MCF 10A (cell line): ENCODE measurements around the gene CDK19. TPM values are rescaled to one million over a fixed set of nuclear protein-coding genes. Genes with fewer than 3 reads are reported as not detected.
"Not testable (repeated sequence)": the region's sequence is repeated elsewhere in the genome, so short reads cannot be mapped to it uniquely, and the experiment has no call there.

Experiments
- BruUV-seq: library from RNA; stranded (reverse); fragments of 400-500 nt; replicated peaks from 2 replicates; lab custom pipeline; 2021; lab: Mats Ljungman, UMichigan
- CTCF ChIA-PET: fragments of 300-600 bp; sonication (Branson Sonifier 250); formaldehyde crosslinking; extraction: SDS; loops from one replicate; lab custom pipeline; 2021; ENCODE audit warnings: antibody characterized with exemption, inconsistent platforms; lab: Yijun Ruan, JAX
- POLR2A ChIA-PET: fragments of 300-600, 350-650 bp; sonication (Branson Sonifier 250); formaldehyde crosslinking; extraction: SDS; loops from one replicate; lab custom pipeline; 2020; ENCODE audit warnings: antibody characterized with exemption, inconsistent platforms; lab: Yijun Ruan, JAX
- DNase-seq: peaks from one replicate; pipeline ENCODE4 v3.0.0-alpha.2; 2018; ENCODE audit not compliant: unreplicated experiment
- H3K27ac Mint-ChIP-seq: one replicate; pipeline ENCODE4 v1.8.0; 2022; ENCODE audit warnings: mild to moderate bottlenecking, low read depth, mixed read lengths; ENCODE audit not compliant: unreplicated experiment
- H3K27me3 Mint-ChIP-seq: one replicate; pipeline ENCODE4 v1.8.0; 2022; ENCODE audit warnings: mixed read lengths; ENCODE audit not compliant: insufficient read depth, unreplicated experiment
- H3K36me3 Mint-ChIP-seq: one replicate; pipeline ENCODE4 v1.8.0; 2022; ENCODE audit warnings: mild to moderate bottlenecking, moderate library complexity, mixed read lengths; ENCODE audit not compliant: insufficient read depth, unreplicated experiment
- H3K4me1 Mint-ChIP-seq: one replicate; pipeline ENCODE4 v1.8.0; 2022; ENCODE audit warnings: mixed read lengths; ENCODE audit not compliant: insufficient read depth, unreplicated experiment
- H3K4me3 Mint-ChIP-seq: one replicate; pipeline ENCODE4 v1.8.0; 2022; ENCODE audit warnings: mild to moderate bottlenecking, moderate library complexity, mixed read lengths; ENCODE audit not compliant: unreplicated experiment
- H3K9me3 Mint-ChIP-seq: one replicate; pipeline ENCODE4 v1.8.0; 2022; ENCODE audit warnings: mixed read lengths; ENCODE audit not compliant: unreplicated experiment
- intact Hi-C: fragments of 100-400 bp; cut with micrococcal nuclease; formaldehyde crosslinking; loops from 2 replicates; pipeline ENCODE4 v1.14.1; 2022
- total RNA-seq: library from RNA; stranded (reverse); gene quantifications from 2 replicates; pipeline ENCODE4 v1.2.3, GENCODE V29; 2022
- TF ChIP-seq, protein P1 (sequence below): fragments of 200-600 bp; IDR thresholded peaks from one replicate; pipeline ENCODE4 v1.8.0; 2022; ENCODE audit warnings: antibody characterized with exemption, mild to moderate bottlenecking; ENCODE audit not compliant: unreplicated experiment

Gene CDK19
- total RNA-seq, 1 experiment from 2014 or later = 10.2 TPM

DNA sequence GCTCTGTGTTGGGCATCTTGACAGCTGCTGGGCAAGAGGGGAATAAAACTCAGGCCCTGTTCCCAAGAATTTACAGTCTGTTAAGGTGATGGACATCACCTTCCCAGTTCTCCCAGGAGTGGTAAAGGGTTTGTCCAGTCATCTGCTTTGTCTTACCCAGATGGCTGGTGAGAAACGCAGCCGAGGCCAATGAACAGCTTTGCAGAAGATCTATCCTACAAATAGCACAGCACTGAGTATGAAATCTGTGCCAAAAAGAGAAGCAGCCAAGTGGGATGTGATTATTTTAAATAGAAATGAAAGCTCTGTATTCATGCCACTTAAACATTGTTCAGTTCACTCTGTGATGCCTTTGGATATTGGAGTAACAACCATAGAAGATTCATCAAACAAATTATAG lies 206.2 kb downstream of the CDK19 start:
- no peaks in the 10 kb centered on the region for H3K4me1 Mint-ChIP-seq
- no peaks in the 10 kb centered on the region for H3K9me3 Mint-ChIP-seq
- no peak overlapping the region for H3K4me3 Mint-ChIP-seq
- intact Hi-C loops = no loop called here
- CTCF ChIA-PET = interaction anchor here (0.6 kb wide), 1 partner anchor 10 kb away, joined by 3 read pairs; no protein-coding TSS in a partner anchor
- peaks cover 11% of the 10 kb centered on the region for H3K36me3 Mint-ChIP-seq
- no peaks in the 10 kb centered on the region for H3K27me3 Mint-ChIP-seq
- H3K27ac Mint-ChIP-seq = no peak overlapping the region
- DNase-seq = no peak
- BruUV-seq = no TSS peak
- TF ChIP-seq, protein P1, sequence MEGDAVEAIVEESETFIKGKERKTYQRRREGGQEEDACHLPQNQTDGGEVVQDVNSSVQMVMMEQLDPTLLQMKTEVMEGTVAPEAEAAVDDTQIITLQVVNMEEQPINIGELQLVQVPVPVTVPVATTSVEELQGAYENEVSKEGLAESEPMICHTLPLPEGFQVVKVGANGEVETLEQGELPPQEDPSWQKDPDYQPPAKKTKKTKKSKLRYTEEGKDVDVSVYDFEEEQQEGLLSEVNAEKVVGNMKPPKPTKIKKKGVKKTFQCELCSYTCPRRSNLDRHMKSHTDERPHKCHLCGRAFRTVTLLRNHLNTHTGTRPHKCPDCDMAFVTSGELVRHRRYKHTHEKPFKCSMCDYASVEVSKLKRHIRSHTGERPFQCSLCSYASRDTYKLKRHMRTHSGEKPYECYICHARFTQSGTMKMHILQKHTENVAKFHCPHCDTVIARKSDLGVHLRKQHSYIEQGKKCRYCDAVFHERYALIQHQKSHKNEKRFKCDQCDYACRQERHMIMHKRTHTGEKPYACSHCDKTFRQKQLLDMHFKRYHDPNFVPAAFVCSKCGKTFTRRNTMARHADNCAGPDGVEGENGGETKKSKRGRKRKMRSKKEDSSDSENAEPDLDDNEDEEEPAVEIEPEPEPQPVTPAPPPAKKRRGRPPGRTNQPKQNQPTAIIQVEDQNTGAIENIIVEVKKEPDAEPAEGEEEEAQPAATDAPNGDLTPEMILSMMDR = no peak
- POLR2A ChIA-PET = interaction anchor here (1.1 kb wide), 1 partner anchor 19 kb away, joined by 3 read pairs; no protein-coding TSS in a partner anchor

DNA sequence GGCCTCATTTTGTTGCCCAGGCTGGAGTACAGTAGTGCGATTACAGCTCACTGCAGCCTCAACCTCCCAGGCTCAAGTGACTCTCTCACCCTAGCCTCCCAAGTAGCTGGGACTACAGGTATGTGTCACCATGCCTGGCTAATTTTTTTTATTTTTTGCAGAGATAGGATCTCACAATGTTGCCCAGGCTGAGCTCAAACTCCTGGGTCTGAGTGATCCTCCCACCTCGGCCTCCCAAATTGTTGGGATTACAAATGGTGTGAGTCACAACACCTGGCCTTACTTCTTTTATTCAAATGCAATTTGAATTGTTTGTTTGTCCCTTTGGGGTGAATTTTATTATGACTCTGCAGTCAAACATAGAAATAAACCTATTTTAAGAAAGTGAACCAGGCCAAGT lies 207.1 kb downstream of the CDK19 start:
- Mint-ChIP-seq H3K4me1 (no peaks in the 10 kb centered on the region), H3K36me3 (peaks cover 4% of the 10 kb centered on the region), H3K9me3 (no peaks in the 10 kb centered on the region), H3K4me3 (no peak overlapping the region), H3K27me3 (no peaks in the 10 kb centered on the region), H3K27ac (no peak overlapping the region)
- DNase-seq = no peak
- TF ChIP-seq, protein P1 = no peak
- CTCF ChIA-PET = no interaction called here
- BruUV-seq = no TSS peak
- intact Hi-C loops = no loop called here
- POLR2A ChIA-PET = interaction anchor here (0.9 to 1.1 kb wide), 2 partner anchors 11 to 15 kb away, joined by 3 read pairs; no protein-coding TSS in a partner anchor

DNA sequence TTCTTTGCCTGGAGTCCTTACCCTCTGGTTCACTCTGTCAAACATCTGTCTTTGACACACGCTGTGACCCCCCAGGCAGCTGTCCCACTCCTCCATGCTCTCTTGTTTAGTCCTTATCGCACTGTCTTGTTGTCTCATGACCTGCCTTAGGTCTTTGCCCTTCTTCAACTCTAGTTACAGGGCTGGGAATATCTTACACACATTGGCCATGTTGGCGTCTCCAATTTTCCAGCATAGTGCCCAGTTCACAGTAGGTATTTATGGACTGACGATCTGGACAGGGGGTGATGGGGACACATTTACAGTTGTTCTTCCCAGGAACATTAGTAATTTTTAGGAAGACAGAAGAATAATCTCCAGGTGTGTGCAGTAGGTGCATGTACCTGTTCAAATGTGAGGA lies 209.1 kb downstream of the CDK19 start:
- CTCF ChIA-PET = interaction anchor here (0.5 to 1.1 kb wide), 2 partner anchors 14 to 18 kb away, joined by 4 read pairs; no protein-coding TSS in a partner anchor
- Mint-ChIP-seq H3K27ac (no peak overlapping the region), H3K27me3 (no peaks in the 10 kb centered on the region), H3K36me3 (peaks cover 4% of the 10 kb centered on the region), H3K4me1 (no peaks in the 10 kb centered on the region), H3K9me3 (no peaks in the 10 kb centered on the region), H3K4me3 (no peak overlapping the region)
- DNase-seq = no peak
- TF ChIP-seq, protein P1 = no peak
- intact Hi-C loops = no loop called here
- no TSS peak for BruUV-seq
- POLR2A ChIA-PET = interaction anchor here (0.5 kb wide), 1 partner anchor 9 kb away, joined by 5 read pairs; no protein-coding TSS in a partner anchor

DNA sequence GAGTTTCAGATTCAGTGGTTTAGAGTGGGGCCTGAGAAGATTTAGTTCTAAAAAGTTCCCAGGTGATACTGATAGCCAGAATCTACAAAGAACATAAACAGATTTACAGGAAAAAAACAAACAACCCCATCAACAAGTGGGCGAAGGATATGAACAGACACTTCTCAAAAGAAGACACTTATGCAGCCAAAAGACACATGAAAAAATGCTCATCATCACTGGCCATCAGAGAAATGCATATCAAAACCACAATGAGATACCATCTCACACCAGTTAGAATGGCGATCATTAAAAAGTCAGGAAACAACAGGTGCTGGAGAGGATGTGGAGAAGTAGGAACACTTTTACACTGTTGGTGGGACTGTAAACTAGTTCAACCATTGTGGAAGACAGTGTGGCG lies 214.6 kb downstream of the CDK19 start:
- H3K9me3 Mint-ChIP-seq, H3K27me3 Mint-ChIP-seq, CTCF ChIA-PET, intact Hi-C loops, H3K27ac Mint-ChIP-seq, DNase-seq, POLR2A ChIA-PET, H3K4me3 Mint-ChIP-seq, H3K4me1 Mint-ChIP-seq, BruUV-seq: not testable (repeated sequence)
- peaks cover 11% of the 10 kb centered on the region for H3K36me3 Mint-ChIP-seq
